K562 (cell line): ENCODE data around the gene GNAI2. TPM values are rescaled to one million over a fixed set of nuclear protein-coding genes. Genes with fewer than 3 reads are reported as not detected.
"Not testable (repeated sequence)": the region's sequence is repeated elsewhere in the genome, so short reads cannot be mapped to it uniquely, and the experiment has no call there.

Experiments used
- ATAC-seq: fragments of 200-7000 bp; cut with Tn5 transposase; 3 replicates; pipeline ENCODE4 v1.9.1; 2020; ENCODE audit warnings: moderate library complexity
- BruUV-seq: library from RNA; stranded (reverse); fragments of 400-500 nt; replicated peaks from 2 replicates; lab custom pipeline; 2021; lab: Mats Ljungman, UMichigan
- CTCF ChIA-PET: fragments of 300-600 bp; formaldehyde crosslinking; extraction: SDS; loops from one replicate; lab custom pipeline; 2021; ENCODE audit warnings: low intra/inter-chr PET ratio; lab: Yijun Ruan, JAX
- POLR2A ChIA-PET: fragments of 300-600, 350-650 bp; sonication (Branson Sonifier 250); formaldehyde crosslinking; extraction: SDS; loops from one replicate; lab custom pipeline; 2021; ENCODE audit warnings: antibody characterized with exemption, inconsistent platforms; lab: Yijun Ruan, JAX
- DNase-seq, 4 experiments: peaks; one replicate each; pipeline versions ENCODE4 v3.0.0 to v3.0.0-alpha.2; 2011 to 2018; ENCODE audit warnings: low spot score in 3 of 4, mixed read lengths in 3 of 4; ENCODE audit errors: extremely low read depth in 1 of 4
- FAIRE-seq: peaks from 2 replicates; lab custom pipeline; 2011; peaks lifted over from hg19 to GRCh38; lab: Jason Lieb, UNC
- H2AFZ ChIP-seq: 2 replicates; pipeline ENCODE4 v1.6.0; 2011; ENCODE audit warnings: low read depth, low read length, control low read depth, inconsistent platforms
- H3K27ac ChIP-seq: fragments of 200-600 bp; 3 replicates; pipeline ENCODE4 v1.8.0; 2011; ENCODE audit warnings: low read depth, mild to moderate bottlenecking, control low read depth, inconsistent platforms, low read length, moderate library complexity, mixed read lengths; ENCODE audit errors: extremely low read depth
- H3K27me3 ChIP-seq, 2 experiments: fragments of 300-600 bp in 1 of 2; 2 replicates in 1 of 2; 3 replicates in 1 of 2; pipeline versions ENCODE4 v1.6.0 to v1.8.0; 2011; ENCODE audit warnings: inconsistent platforms in 2 of 2, low read length in 2 of 2, mild to moderate bottlenecking in 1 of 2, mixed read lengths in 1 of 2, moderate library complexity in 1 of 2; ENCODE audit not compliant: control insufficient read depth in 2 of 2, insufficient read depth in 2 of 2
- H3K36me3 ChIP-seq: fragments of 300-600 bp; 3 replicates; pipeline ENCODE4 v1.8.0; 2011; ENCODE audit warnings: mild to moderate bottlenecking, low read length, inconsistent platforms; ENCODE audit not compliant: control insufficient read depth, insufficient read depth
- H3K4me1 ChIP-seq, 2 experiments: fragments of 200-600 bp in 1 of 2; replicated peaks in 1 of 2; 2 replicates in 1 of 2; 3 replicates in 1 of 2; pipeline versions ENCODE4 v1.5.1 to v1.8.0; 2011; ENCODE audit warnings: inconsistent platforms in 2 of 2, low read length in 2 of 2, mild to moderate bottlenecking in 1 of 2, mixed read lengths in 1 of 2, moderate library complexity in 1 of 2; ENCODE audit not compliant: control insufficient read depth in 2 of 2, insufficient read depth in 2 of 2
- H3K4me2 ChIP-seq: 2 replicates; pipeline ENCODE4 v1.6.1; 2011; ENCODE audit warnings: low read length, control low read depth, inconsistent platforms, mixed read lengths; ENCODE audit not compliant: insufficient read depth
- H3K4me3 ChIP-seq: fragments of 200-600 bp; sonication (generic), shearing (Covaris generic); 2 replicates; pipeline ENCODE4 v1.5.1; 2016; ENCODE audit warnings: control low read depth, inconsistent platforms
- H3K79me2 ChIP-seq: fragments of 200-600 bp; 3 replicates; pipeline ENCODE4 v1.8.0; 2011; ENCODE audit warnings: low read length, inconsistent platforms; ENCODE audit not compliant: control insufficient read depth, insufficient read depth
- H3K9ac ChIP-seq, 2 experiments: 2 replicates each; pipeline versions ENCODE4 v1.6.0 to v1.6.1; 2011; ENCODE audit warnings: low read depth in 2 of 2, low read length in 2 of 2, control low read depth in 1 of 2, inconsistent platforms in 1 of 2, mild to moderate bottlenecking in 1 of 2, mixed read lengths in 1 of 2; ENCODE audit not compliant: insufficient read depth in 1 of 2
- H3K9me1 ChIP-seq: one replicate; pipeline ENCODE4 v1.6.0; 2011; ENCODE audit warnings: inconsistent platforms, mild to moderate bottlenecking, low read length, moderate library complexity; ENCODE audit not compliant: control insufficient read depth, insufficient read depth
- H3K9me3 ChIP-seq: replicated peaks from 2 replicates; pipeline ENCODE4 v1.5.1; 2011; ENCODE audit warnings: low read depth, low read length, inconsistent platforms; ENCODE audit not compliant: control insufficient read depth, insufficient read depth
- H4K20me1 ChIP-seq: replicated peaks from 2 replicates; pipeline ENCODE4 v1.6.1; 2011; ENCODE audit warnings: low read length, inconsistent platforms, mixed read lengths; ENCODE audit not compliant: control insufficient read depth, insufficient read depth
- BCOR ChIP-seq: fragments of 450-650 bp; IDR thresholded peaks from 2 replicates; pipeline ENCODE4 v1.6.1; 2016
- CAMTA2 ChIP-seq: fragments of 250-450 bp; sonication (Bioruptor Pico); conservative IDR thresholded peaks from 2 replicates; pipeline ENCODE4 v1.5.1; 2022
- GTF2F1 ChIP-seq: IDR thresholded peaks from 2 replicates; pipeline ENCODE4 v1.6.1; 2011; ENCODE audit warnings: low read depth, low read length, improper control_type of control experiment
- RBM25 ChIP-seq: fragments of 200-400 bp; formaldehyde crosslinking; IDR thresholded peaks from 2 replicates; pipeline ENCODE4 v1.6.1; 2018; ENCODE audit warnings: low read length, low read depth, moderate library complexity; ENCODE audit not compliant: severe bottlenecking
- SMARCA5 ChIP-seq: fragments of 450-650 bp; IDR thresholded peaks from 2 replicates; pipeline ENCODE4 v1.6.1; 2016
- ZFP36 ChIP-seq: fragments of 150-350 bp; IDR thresholded peaks from 2 replicates; pipeline ENCODE4 v1.6.1; 2018; ENCODE audit warnings: low read length, low read depth; ENCODE audit not compliant: partially characterized antibody
- ZNF384 ChIP-seq: IDR thresholded peaks from 2 replicates; pipeline ENCODE4 v1.6.1; 2012; ENCODE audit warnings: low read depth, low read length, improper control_type of control experiment
- ZNF436 ChIP-seq: fragments of 250-450, 450-650 bp; sonication (Bioruptor Pico); formaldehyde crosslinking; IDR thresholded peaks from 2 replicates; pipeline ENCODE4 v1.7.0; 2020; ENCODE audit warnings: mild to moderate bottlenecking
- WGBS: fragments of 100-300 bp; shearing (Covaris generic); methylation state at CpG from one replicate; pipeline ENCODE4 v1.1.6; 2016; ENCODE audit warnings: low coverage, mixed read lengths; ENCODE audit not compliant: insufficient coverage; ENCODE audit errors: missing lambda C conversion rate; 5-methylcytosine and 5-hydroxymethylcytosine counted together
- in situ Hi-C: fragments of 300-500 bp; cut with MboI; formaldehyde crosslinking; loops from 4 replicates; pipeline ENCODE4 v1.15.0; 2018; ENCODE audit warnings: inconsistent platforms, mixed read lengths
- intact Hi-C: fragments of 100-400 bp; cut with micrococcal nuclease; formaldehyde crosslinking; loops from 2 replicates; pipeline ENCODE4 v1.14.2; 2022
- polyA plus RNA-seq, 8 experiments: library from polyadenylated mRNA; depleted of rRNA in 4 of 8; stranded (reverse) in 5 of 8; unstranded in 3 of 8; fragments of >200 nt; fragmentation: Nextera tagmentation in 2 of 8; fragmentation: Illumina TruSeq in 1 of 8; extraction: Ambion mirVana in 2 of 8; extraction: Trizol in 1 of 8; gene quantifications; 2 replicates each; pipeline versions ENCODE4 v1.2.1 to v1.2.3, GENCODE V29; 2011 to 2014; ENCODE audit warnings: inconsistent platforms in 1 of 8, missing spikeins in 1 of 8
- total RNA-seq, 7 experiments: library from RNA; depleted of rRNA in 6 of 7; stranded (reverse); fragments of >200 nt in 6 of 7; fragmentation: Illumina TruSeq in 2 of 7; extraction: Trizol in 2 of 7; gene quantifications; 2 replicates each; pipeline versions ENCODE4 v1.2.1 to v1.2.3, GENCODE V29; 2011 to 2021; ENCODE audit warnings: low replicate concordance in 1 of 7

Gene GNAI2
- total and polyA plus RNA-seq, 9 of the 15 experiments (the other 6 are each of a cell fraction or from before 2014, with no cell fraction given): 1.1 to 72.2 (median 42.7) TPM

- BruUV-seq, CTCF ChIA-PET, H3K79me2 ChIP-seq, FAIRE-seq, H3K27ac ChIP-seq, intact Hi-C loops, in situ Hi-C loops, H3K36me3 ChIP-seq, DNase-seq, H3K4me3 ChIP-seq, ATAC-seq, H4K20me1 ChIP-seq, H3K9ac ChIP-seq, H3K9me1 ChIP-seq, H3K9me3 ChIP-seq, H2AFZ ChIP-seq, H3K4me1 ChIP-seq, H3K4me2 ChIP-seq: not testable (repeated sequence)
- POLR2A ChIA-PET: interaction anchor here (1.7 kb wide), 1 partner anchor 9 kb away, joined by 6 read pairs; no protein-coding TSS in a partner anchor
- TF ChIP-seq RBM25 (peak; percentile 49), ZNF436 (peak; percentile 71; the same call in 1 of the 2 replicates), ZFP36 (peak; percentile 94), SMARCA5 (0 out of 2 replicates have a peak, but pooled peaks have one; percentile 60), ZNF384 (0 out of 2 replicates have a peak, but pooled peaks have one; percentile 23), BCOR (peak; percentile 67)
- peaks cover 0 to 18% of the 10 kb centered on the region in 2 experiments; a peak in 3 of 5 replicates for H3K27me3 ChIP-seq
- 29% methylated on average over 4 of the region's 5 CpGs for WGBS
Measured at GRCh38 chr3:50211368-50211717, 24.7 kb upstream of the GNAI2 start.

- Histone ChIP-seq H3K27me3 (peaks cover 0 to 18% of the 10 kb centered on the region in 2 experiments; a peak in 3 of 5 replicates), H3K79me2 (no peaks in the 10 kb centered on the region), H3K9ac (no peak overlapping the region), H3K9me3 (no peaks in the 10 kb centered on the region), H4K20me1 (no peaks in the 10 kb centered on the region), H3K4me2 (no peak overlapping the region), H3K4me3 (no peak overlapping the region), H3K4me1 (no peaks in the 10 kb centered on the region; a peak in 2 of 5 replicates), H3K27ac (no peak overlapping the region), H3K9me1 (no peaks in the 10 kb centered on the region), H3K36me3 (no peaks in the 10 kb centered on the region), H2AFZ (no peak overlapping the region)
- in situ Hi-C loops (no loop called here), intact Hi-C loops (no loop called here)
- no peak for FAIRE-seq
- no peak for ATAC-seq
- TF ChIP-seq GTF2F1 (no peak), CAMTA2 (CRISPR knock-in tag) (no peak)
- CTCF ChIA-PET: no interaction called here
- no peak for DNase-seq
- BruUV-seq: no TSS peak
- POLR2A ChIA-PET: interaction anchor here (0.5 to 1.7 kb wide), 2 partner anchors 10 to 115 kb away, joined by 3 to 6 read pairs; no protein-coding TSS in a partner anchor
- WGBS: 17% methylated on average over 2 of the region's 2 CpGs
Measured at GRCh38 chr3:50211930-50212329, 24.1 kb upstream of the GNAI2 start.
